GM19324 (cell line): Measurements from ENCODE around the gene SLC5A8.

Source experiments
- ATAC-seq: cut with Tn5 transposase; IDR thresholded peaks from one replicate; pipeline ENCODE4 v1.9.1; 2021; ENCODE audit warnings: mild to moderate bottlenecking, moderate library complexity; ENCODE audit not compliant: unreplicated experiment, low FRiP score

Gene SLC5A8, protein sequence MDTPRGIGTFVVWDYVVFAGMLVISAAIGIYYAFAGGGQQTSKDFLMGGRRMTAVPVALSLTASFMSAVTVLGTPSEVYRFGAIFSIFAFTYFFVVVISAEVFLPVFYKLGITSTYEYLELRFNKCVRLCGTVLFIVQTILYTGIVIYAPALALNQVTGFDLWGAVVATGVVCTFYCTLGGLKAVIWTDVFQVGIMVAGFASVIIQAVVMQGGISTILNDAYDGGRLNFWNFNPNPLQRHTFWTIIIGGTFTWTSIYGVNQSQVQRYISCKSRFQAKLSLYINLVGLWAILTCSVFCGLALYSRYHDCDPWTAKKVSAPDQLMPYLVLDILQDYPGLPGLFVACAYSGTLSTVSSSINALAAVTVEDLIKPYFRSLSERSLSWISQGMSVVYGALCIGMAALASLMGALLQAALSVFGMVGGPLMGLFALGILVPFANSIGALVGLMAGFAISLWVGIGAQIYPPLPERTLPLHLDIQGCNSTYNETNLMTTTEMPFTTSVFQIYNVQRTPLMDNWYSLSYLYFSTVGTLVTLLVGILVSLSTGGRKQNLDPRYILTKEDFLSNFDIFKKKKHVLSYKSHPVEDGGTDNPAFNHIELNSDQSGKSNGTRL

GRCh38 chr12:101209319-101210302 is at the start of gene SLC5A8:
SLC5A8 (minus strand) TSS chr12:101210238; CDS start chr12:101209848, 390 bp downstream.
- ATAC-seq = no peak

DNA sequence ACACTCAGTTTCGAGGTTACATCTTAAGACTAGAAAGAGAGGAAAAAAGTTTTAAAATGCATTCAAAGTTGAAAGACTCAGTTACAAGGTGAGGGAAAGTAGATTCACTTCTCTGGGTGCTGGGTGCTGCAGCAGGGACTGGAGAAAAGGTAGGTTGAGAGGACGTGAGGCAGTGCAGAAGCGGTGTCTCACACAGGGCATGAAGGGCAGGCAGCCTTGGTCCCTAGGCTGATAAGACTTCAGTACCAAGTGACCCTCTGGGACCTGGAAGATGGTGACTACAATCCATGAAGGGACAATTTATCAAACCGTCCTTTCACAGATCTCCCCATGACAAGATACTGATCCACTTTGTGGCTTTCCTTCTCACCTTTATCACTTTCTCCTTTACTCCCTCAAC is 47.3 kb upstream of the SLC5A8 start:
- ATAC-seq = no peak

DNA sequence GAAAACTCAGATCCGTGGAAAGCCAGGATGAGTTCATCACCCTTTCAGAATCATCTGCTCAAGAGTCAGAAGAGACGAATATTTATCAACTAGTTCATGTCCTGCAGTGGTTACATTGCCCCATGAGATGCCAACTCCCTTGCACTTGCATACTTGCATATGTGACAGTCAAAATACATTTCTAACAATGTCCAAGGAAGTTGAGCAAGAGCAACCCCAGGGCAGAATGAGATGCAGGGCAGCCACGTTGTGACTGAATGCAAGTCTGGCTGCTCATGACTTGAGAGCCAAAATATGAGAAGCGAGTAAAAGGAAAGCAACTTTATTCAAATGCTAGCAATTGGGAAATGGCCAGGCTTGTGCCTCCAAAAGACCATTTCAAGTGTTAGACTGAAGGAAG is 46.2 kb upstream of the SLC5A8 start:
- no peak for ATAC-seq

GRCh38 chr12:101243616-101244015 is 33.6 kb upstream of the SLC5A8 start:
- ATAC-seq = no peak

DNA sequence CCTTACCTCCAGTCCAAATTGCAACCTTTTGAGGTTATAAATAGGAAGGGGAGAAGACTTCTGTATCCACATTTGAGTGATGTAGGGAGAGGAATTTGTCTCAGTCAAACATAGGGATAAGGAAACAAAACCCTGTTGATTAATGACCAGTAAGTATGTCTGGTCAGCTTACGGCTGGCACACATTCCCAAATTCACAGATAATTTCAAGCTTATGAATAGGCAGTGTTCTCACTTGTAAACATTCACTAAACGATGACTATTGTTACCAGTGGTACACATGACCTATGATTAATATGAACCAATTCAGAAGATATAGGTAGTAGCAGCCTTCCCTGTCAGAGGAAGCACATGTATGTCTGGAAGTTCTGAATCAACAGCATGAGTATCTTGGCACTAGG is 33.0 kb upstream of the SLC5A8 start:
- ATAC-seq = no peak

DNA sequence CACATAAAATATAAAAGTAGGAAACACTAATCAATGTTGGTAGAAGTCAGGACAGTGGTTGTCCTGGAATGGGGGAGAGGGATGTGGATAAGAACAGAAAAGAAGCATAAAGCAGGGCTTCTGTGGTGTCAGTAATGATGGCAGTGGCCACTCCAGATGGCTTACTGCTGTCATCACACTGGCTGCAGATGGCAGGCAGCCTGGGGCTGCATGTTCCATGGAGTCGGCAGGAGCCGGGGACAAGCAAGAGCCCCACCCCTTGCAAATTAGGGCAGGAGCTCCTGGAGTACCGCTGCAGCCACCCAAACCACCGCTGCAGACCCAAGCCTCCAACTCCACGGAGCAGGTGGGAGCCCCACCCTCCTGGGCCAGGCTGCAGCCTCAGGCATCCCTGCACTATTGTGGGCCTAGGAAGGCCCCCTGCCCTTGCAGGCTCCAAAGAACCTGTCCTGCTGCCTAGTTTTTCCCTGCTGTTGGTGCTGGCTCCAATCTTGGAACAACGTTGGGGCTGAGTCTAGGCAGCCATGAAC is 28.8 kb upstream of the SLC5A8 start:
- ATAC-seq = no peak

DNA sequence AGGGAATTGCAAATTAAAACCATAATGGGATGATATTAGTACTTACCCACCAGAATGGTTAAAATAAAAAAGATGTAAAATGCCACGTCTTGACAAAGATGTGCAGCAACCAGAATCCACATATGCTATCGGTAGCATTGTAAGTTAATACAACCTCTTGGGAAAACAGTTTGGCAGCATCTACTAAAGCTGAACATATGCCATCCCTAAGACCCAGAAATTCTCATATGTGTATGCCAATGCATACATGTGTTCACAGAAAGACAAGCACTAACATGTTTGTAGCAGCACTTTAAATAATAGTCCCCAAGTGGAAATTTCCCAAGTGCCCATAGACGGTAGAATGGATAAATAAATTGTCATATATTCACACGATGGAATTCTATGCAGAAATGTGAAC is 28.3 kb upstream of the SLC5A8 start:
- no peak for ATAC-seq

GRCh38 chr12:101235686-101236085 is 25.6 kb upstream of the SLC5A8 start:
- no peak for ATAC-seq

DNA sequence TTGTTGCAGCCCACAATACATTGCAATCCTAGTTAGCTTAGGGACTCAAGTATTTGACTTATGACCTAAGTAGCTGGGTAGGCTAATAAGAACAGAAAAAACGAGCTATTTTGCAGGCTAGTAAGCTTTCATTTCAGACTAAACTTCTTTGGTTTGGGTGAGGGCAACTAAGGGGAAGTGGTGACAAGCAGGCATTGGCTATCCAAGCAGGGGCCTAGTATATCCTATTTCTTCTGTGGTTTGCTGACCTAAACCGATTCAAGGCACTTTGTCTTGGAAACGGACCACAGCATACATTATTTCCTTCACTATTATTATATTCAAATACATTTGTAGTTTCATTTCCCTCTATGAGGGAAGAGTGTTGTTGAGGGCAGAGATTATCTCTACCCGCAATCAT is 21.6 kb upstream of the SLC5A8 start:
- no peak for ATAC-seq

- no peak for ATAC-seq
Measured at GRCh38 chr12:101230547-101230946, 20.5 kb upstream of the SLC5A8 start.

DNA sequence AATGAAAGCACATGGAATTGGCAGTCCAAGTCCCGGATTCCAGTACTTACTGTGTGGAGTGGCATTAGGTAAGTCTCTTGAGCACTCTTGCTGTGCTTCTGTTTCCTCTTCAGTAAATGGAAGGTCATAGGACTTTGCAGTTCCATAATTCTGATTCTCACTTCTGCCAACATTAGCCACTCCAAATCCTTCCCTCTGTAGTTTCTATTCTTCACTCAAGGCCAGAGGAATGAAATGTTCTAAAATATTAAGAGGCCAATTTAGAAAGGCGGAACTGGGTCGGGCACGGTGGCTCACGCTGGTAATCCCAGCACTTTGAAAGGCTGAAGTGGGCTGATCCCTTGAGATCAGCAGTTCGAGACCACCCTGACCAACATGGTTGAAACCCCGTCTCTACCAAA is 19.8 kb upstream of the SLC5A8 start:
- no peak for ATAC-seq

DNA sequence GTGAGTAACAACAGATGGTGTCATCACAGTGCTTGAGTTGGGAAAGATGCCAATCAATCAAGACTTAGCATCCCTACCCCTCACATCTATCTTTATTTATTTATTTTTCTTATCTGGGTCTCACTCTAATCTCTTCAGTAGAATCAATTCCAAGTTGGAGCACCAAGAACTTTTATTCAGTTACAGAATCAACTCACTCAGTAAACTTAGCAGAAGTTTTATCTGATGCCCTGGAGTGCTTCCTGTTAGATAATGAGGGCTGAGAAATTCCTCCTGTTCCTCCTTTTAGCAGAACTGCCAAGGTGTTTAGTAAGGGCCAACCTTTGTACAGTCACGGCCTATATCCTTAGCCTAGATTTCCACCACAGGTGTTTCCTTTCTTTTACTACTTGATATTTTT is 11.3 kb upstream of the SLC5A8 start:
- ATAC-seq = no peak

DNA sequence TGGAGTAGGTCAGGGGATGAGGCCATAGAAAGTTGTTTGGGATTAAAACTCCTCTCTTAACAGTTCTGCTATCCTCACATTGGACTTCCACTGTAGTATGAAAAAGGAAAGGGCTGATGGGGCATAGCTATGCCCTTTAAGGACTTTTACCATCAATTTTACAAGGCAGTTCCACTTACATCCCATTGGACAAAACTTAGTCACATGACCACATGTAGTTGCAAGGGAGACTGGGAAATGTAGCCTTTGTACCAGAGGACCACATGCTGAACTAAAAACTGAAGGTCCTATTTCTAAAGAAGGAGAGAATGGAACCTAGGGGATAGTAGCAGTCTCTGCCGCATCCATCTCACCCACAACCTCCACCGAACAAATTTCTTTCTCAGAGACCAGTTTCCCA is 6.8 kb upstream of the SLC5A8 start:
- no peak for ATAC-seq

GRCh38 chr12:101207086-101207780 is 2.8 kb downstream of the SLC5A8 start:
- no peak for ATAC-seq

- ATAC-seq = no peak
Measured at GRCh38 chr12:101204602-101205304, 5.3 kb downstream of the SLC5A8 start.

DNA sequence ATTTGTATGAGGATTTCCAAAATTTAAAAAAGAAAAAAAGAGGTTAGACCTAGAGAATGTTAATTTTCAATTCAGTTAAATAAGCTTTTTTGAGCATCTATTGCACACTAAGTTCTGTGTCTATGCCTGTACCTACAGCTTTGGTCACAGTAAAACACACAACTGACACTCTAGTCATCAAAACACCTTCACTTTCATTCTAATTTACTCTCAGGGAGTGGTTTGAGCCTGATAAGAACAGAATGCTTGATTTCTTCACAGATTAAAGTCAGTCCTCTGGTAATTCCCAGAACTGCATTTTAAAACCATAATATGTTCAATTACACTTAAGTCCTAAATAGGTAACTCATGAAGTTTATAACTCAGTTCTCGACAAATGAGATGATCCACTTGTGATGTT is 9.2 kb downstream of the SLC5A8 start:
- no peak for ATAC-seq

- no peak for ATAC-seq
Measured at GRCh38 chr12:101200145-101200544, 9.9 kb downstream of the SLC5A8 start.

DNA sequence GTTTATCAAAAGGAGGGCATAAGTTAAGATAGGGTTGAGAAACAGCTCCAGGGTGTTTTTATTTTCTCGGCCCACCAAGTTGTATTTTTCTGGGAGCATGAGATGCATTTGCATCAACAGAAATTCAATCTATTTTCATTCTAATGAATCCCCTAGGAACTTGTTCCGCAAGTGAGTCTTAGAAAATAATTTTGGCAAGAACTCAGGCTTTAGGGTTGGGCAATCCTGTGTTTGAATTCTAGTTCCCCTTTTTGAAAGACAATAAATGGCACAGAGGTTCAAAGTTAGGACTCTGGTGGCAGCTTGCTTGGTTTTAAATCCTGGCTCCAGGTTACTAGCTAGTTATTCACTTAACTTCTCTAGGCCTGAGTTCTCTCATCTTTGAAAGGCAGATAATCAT is 23.7 kb downstream of the SLC5A8 start:
- ATAC-seq = no peak

DNA sequence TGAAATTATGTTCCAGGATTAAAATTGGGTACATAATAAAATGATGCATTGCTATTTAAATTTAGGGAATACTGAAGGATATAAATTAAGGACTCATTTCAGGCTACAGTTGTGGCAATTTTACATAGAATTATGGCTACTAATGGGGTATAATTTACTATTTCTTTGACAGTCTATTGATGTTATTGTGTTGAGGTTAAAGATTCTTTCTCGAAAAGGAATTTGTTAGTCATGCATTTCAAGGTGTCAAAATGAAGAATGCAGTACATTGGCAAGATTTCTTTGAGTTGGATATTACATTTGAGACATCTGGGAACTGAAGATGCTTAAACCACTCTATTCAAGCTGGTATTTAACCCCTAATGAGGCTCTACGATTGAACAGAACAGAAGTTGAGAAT is 28.3 kb downstream of the SLC5A8 start:
- no peak for ATAC-seq

DNA sequence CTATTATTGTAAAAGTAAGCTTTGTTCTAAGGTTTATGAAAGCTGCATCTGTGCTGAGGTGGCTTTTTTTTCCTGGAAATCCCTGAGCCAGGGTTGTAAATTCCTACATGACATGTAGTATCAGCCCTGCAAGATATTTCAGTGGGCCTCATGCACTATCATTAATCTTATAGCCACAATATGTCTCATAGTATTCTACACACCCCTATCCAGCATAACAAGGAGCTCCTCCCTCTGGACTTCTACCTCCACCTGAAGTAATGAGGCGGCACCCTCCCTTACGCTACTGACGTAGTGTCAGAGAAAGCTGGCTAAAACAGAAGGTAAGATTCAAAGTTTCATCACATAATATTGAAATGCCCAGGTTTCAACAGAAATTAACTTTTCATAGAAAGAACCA is 35.5 kb downstream of the SLC5A8 start:
- ATAC-seq = no peak
